Measurements from ENCODE around the gene KCNJ2.

DNA sequence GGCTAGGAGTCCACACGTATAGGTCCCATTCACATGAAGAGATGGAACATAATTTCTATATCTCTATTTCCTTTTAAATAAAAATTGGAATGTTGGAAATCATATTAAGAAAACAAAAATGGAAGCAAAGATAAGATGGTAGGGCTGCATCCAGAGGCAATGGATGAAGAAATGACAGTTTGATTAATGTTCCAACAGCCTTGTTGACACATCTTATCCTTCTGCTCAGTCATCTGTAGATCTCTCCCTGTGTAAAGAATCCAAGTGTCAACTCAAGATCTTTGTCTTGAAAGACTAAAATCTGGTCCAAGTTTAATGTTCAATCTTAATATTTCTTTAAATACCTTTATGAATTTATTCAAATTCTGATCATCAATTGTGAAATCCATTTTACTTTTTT, 7.8 kb upstream of the KCNJ2 start:
- TF ChIP-seq, protein P1, sequence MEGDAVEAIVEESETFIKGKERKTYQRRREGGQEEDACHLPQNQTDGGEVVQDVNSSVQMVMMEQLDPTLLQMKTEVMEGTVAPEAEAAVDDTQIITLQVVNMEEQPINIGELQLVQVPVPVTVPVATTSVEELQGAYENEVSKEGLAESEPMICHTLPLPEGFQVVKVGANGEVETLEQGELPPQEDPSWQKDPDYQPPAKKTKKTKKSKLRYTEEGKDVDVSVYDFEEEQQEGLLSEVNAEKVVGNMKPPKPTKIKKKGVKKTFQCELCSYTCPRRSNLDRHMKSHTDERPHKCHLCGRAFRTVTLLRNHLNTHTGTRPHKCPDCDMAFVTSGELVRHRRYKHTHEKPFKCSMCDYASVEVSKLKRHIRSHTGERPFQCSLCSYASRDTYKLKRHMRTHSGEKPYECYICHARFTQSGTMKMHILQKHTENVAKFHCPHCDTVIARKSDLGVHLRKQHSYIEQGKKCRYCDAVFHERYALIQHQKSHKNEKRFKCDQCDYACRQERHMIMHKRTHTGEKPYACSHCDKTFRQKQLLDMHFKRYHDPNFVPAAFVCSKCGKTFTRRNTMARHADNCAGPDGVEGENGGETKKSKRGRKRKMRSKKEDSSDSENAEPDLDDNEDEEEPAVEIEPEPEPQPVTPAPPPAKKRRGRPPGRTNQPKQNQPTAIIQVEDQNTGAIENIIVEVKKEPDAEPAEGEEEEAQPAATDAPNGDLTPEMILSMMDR (conservative IDR thresholded peaks at IDR 0.05; ENCODE audit: low read depth, low read length): no peak
- no peak for TF ChIP-seq EZH2 (IDR thresholded peaks at IDR 0.05; ENCODE audit: borderline replicate concordance, low read depth, low read length, poor library complexity, severe bottlenecking)

All from A673 (cell line).